Pancreas (tissue), 10 donors: ENCODE measurements around the gene INO80. TPM values are rescaled to one million over a fixed set of nuclear protein-coding genes. Genes with fewer than 3 reads are reported as not detected.
"Not testable (repeated sequence)": the region's sequence is repeated elsewhere in the genome, so short reads cannot be mapped to it uniquely, and the experiment has no call there.

Experiments used
- ATAC-seq, 4 donors: fragments of 200-7000 bp; cut with Tn5 transposase; one replicate each; pipeline versions ENCODE4 v1.8.0 to v1.9.1; 2020; ENCODE audit warnings: mild to moderate bottlenecking in 4 of 4, moderate library complexity in 4 of 4
- DNase-seq, 6 donors: peaks; one replicate each; pipeline ENCODE4 v3.0.0-alpha.2; 2020
- FAIRE-seq: peaks from 2 replicates; lab custom pipeline; 2012; peaks lifted over from hg19 to GRCh38; lab: Jason Lieb, UNC
- H3K27ac ChIP-seq, 4 donors: fragments of 200-600 bp; sonication (generic); 1 replicate in 3 of 4; 2 replicates in 1 of 4; pipeline versions ENCODE4 v1.5.0 to v1.8.0; 2020
- H3K27me3 ChIP-seq, 4 donors: fragments of 200-600 bp; one replicate each; pipeline ENCODE4 v1.8.0; 2021
- H3K36me3 ChIP-seq, 3 donors: fragments of 200-600 bp; sonication (generic) in 1 of 3; one replicate each; pipeline versions ENCODE4 v1.5.0 to v1.8.0; 2020 to 2021
- H3K4me1 ChIP-seq, 3 donors: fragments of 200-600 bp; one replicate each; pipeline ENCODE4 v1.8.0; 2021
- H3K4me3 ChIP-seq, 4 donors: fragments of 200-600 bp; sonication (generic) in 2 of 4; one replicate each; pipeline versions ENCODE4 v1.5.0 to v1.8.0; 2020 to 2021
- H3K9me3 ChIP-seq, 4 donors: fragments of 200-600 bp; one replicate each; pipeline ENCODE4 v1.8.0; 2021
- WGBS, 2 donors: extraction: QIAGEN DNeasy Blood & Tissue Kit; methylation state at CpG; one replicate each; pipeline ENCODE4 v1.1.7; 2013; 5-methylcytosine and 5-hydroxymethylcytosine counted together
- intact Hi-C, 3 donors: fragments of 100-400 bp; cut with DNase I; formaldehyde crosslinking; loops; one replicate each; pipeline versions ENCODE4 v1.11.1 to v1.14.2; 2022
- polyA plus RNA-seq, 2 donors: library from polyadenylated mRNA; stranded (reverse); fragments of 200-250 nt; gene quantifications; one replicate each; pipeline ENCODE4 v1.2.3, GENCODE V29; 2013
- total RNA-seq, 6 donors: library from RNA; stranded (reverse); fragmentation: NEBNext Ultra II Directional in 4 of 6; extraction: Animal tissue kit (Norgen Biotek cat#: 25700) in 4 of 6; gene quantifications; one replicate each; pipeline versions ENCODE4 v1.2.1 to v1.2.4, GENCODE V29; 2021 to 2023
- TF ChIP-seq, protein P1 (sequence below), 4 donors: fragments of 200-600 bp; sonication (generic) in 3 of 4; IDR thresholded peaks; one replicate each; pipeline versions ENCODE4 v1.5.0 to v1.8.0; 2021; ENCODE audit warnings: antibody characterized with exemption in 4 of 4
- donor health status: healthy with polysubstance abuse.
- donor health status: DM: no; HTN: no; CAD: no; lungs with moderate emphysema.
- donor health status: DM: no; HTN: no; CAD: no.
- donor health status: control.
- donor health status: control.
- donor health status: Bipolar disorder and iron deficiency.
- donor health status: DM: yes; HTN: yes; CAD: no.
- donor health status: DM: no; HTN: no; CAD: no.
- donor health status: DM: no; HTN: no; CAD: no.
- donor health status: DM: yes; HTN: yes; CAD: no.

INO80 gene
- total and polyA plus RNA-seq, 8 donors: 4.7 to 11.7 (median 7.5) TPM

GRCh38 chr15:41085029-41085428, 31.1 kb downstream of the INO80 start:
- H3K36me3 ChIP-seq: peaks cover 0 to 67% (median 20%) of the 10 kb centered on the region in 3 donors
- no peak for ATAC-seq
- TF ChIP-seq, protein P1, sequence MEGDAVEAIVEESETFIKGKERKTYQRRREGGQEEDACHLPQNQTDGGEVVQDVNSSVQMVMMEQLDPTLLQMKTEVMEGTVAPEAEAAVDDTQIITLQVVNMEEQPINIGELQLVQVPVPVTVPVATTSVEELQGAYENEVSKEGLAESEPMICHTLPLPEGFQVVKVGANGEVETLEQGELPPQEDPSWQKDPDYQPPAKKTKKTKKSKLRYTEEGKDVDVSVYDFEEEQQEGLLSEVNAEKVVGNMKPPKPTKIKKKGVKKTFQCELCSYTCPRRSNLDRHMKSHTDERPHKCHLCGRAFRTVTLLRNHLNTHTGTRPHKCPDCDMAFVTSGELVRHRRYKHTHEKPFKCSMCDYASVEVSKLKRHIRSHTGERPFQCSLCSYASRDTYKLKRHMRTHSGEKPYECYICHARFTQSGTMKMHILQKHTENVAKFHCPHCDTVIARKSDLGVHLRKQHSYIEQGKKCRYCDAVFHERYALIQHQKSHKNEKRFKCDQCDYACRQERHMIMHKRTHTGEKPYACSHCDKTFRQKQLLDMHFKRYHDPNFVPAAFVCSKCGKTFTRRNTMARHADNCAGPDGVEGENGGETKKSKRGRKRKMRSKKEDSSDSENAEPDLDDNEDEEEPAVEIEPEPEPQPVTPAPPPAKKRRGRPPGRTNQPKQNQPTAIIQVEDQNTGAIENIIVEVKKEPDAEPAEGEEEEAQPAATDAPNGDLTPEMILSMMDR (IDR thresholded peaks at IDR 0.05): no peak
- H3K4me1 ChIP-seq: no peaks in the 10 kb centered on the region
- no peak overlapping the region for H3K27ac ChIP-seq
- no peaks in the 10 kb centered on the region for H3K27me3 ChIP-seq
- FAIRE-seq: no peak
- no peak for DNase-seq
- 88 to 91% methylated on average over 3 of the region's 3 CpGs for WGBS, 2 donors
- intact Hi-C loops: no loop called here
- H3K9me3 ChIP-seq: no peaks in the 10 kb centered on the region
- no peak overlapping the region for H3K4me3 ChIP-seq

DNA sequence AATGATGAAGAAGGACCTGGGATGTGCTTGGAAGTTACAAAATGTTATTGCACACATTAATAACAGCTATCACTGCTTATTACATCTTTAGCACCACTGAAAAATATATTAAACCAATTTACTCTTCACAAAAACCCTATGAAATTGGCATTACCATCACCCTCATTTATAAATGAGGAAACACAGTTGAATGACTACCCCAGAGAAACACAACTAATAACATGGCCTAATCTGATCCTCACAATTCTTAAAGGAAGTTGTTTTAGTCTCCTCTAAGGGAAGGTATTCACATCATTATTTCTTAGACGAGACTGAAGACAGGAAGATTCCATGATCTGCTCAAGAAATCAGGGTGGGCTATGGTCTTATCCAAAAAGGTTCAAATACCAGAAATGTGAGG, 35.9 kb downstream of the INO80 start:
- no peak overlapping the region for H3K4me3 ChIP-seq
- no peak for DNase-seq
- intact Hi-C loops: no loop called here
- no peaks in the 10 kb centered on the region for H3K9me3 ChIP-seq
- TF ChIP-seq, protein P1 (IDR thresholded peaks at IDR 0.05): no peak
- no peaks in the 10 kb centered on the region for H3K4me1 ChIP-seq
- 95 to 100% methylated on average over 1 of the region's 1 CpG for WGBS, 2 donors
- ATAC-seq: no peak
- H3K27ac ChIP-seq: no peak overlapping the region
- H3K36me3 ChIP-seq: peaks cover 0 to 59% (median 19%) of the 10 kb centered on the region in 3 donors
- no peaks in the 10 kb centered on the region for H3K27me3 ChIP-seq
- no peak for FAIRE-seq

- Histone ChIP-seq H3K36me3 (peaks cover 0 to 59% (median 14%) of the 10 kb centered on the region in 3 donors), H3K27me3 (no peaks in the 10 kb centered on the region), H3K4me1 (no peaks in the 10 kb centered on the region), H3K4me3 (no peak overlapping the region), H3K9me3 (no peaks in the 10 kb centered on the region), H3K27ac (no peak overlapping the region)
- intact Hi-C loops: no loop called here
- 93 to 94% methylated on average over 8 of the region's 8 CpGs for WGBS, 2 donors
- ATAC-seq: no peak
- FAIRE-seq: no peak
- TF ChIP-seq, protein P1 (IDR thresholded peaks at IDR 0.05): no peak
- no peak for DNase-seq
Observed at GRCh38 chr15:41079717-41080116, 36.4 kb downstream of the INO80 start.

DNA sequence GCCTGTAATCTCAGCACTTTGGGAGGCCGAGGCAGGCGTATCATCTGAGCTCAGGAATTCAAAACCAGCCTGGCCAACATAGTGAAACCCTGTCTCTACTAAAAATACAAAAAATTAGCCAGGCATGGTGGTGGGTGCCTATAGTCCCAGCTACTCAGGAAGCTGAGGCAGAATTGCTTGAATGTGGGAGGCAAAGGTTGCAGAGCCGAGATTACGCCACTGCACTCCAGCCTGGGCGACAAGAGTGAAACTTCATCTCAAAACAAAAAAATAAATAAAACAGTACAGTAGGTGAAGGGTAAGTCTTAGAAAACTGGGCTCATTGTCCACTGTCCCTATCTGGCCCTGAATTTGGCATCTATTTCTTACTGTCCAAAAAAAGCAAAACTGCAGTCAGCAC, 37.2 kb downstream of the INO80 start:
- peaks cover 0 to 60% (median 14%) of the 10 kb centered on the region in 3 donors for H3K36me3 ChIP-seq
- ATAC-seq, intact Hi-C loops: not testable (repeated sequence)

GRCh38 chr15:41078125-41078524, 38.0 kb downstream of the INO80 start:
- FAIRE-seq (no peak), ATAC-seq (no peak), DNase-seq (no peak)
- TF ChIP-seq, protein P1 (IDR thresholded peaks at IDR 0.05): no peak
- no peak overlapping the region for H3K4me3 ChIP-seq
- no peaks in the 10 kb centered on the region for H3K9me3 ChIP-seq
- H3K27ac ChIP-seq: no peak overlapping the region
- H3K4me1 ChIP-seq: no peaks in the 10 kb centered on the region
- 91 to 95% methylated on average over 7 of the region's 7 CpGs for WGBS, 2 donors
- intact Hi-C loops: no loop called here
- no peaks in the 10 kb centered on the region for H3K27me3 ChIP-seq
- H3K36me3 ChIP-seq: peaks cover 0 to 59% (median 14%) of the 10 kb centered on the region in 3 donors

More for the DNA sequence above, 37.2 kb downstream of the INO80 start:
- H3K27ac ChIP-seq, H3K4me1 ChIP-seq, DNase-seq, H3K4me3 ChIP-seq, H3K27me3 ChIP-seq, FAIRE-seq, H3K9me3 ChIP-seq: not testable (repeated sequence)
- WGBS, 2 donors: 92 to 96% methylated on average over 5 of the region's 5 CpGs
